GM10266 (cell line): ENCODE results near the gene GNAS-AS1.

Experiments used
- DNase-seq: peaks from one replicate; pipeline ENCODE4 v3.0.0; 2012; ENCODE audit errors: extremely low spot score
- CTCF ChIP-seq: IDR thresholded peaks from 2 replicates; pipeline ENCODE4 v1.5.1; 2012; ENCODE audit warnings: mild to moderate bottlenecking, low read depth; ENCODE audit not compliant: control insufficient read depth, insufficient read depth; ENCODE audit errors: missing control alignments

Gene GNAS-AS1

GRCh38 chr20:58816051-58816450 is 34.7 kb downstream of the GNAS-AS1 start:
- no peak for DNase-seq
- TF ChIP-seq CTCF: no peak

- DNase-seq: no peak
- no peak for TF ChIP-seq CTCF
Measured at GRCh38 chr20:58815448-58815847, 35.3 kb downstream of the GNAS-AS1 start.

- TF ChIP-seq CTCF: no peak
- DNase-seq: no peak
Measured at GRCh38 chr20:58813369-58813768, 37.3 kb downstream of the GNAS-AS1 start.

- DNase-seq: no peak
- no peak for TF ChIP-seq CTCF
Measured at GRCh38 chr20:58811334-58811733, 39.4 kb downstream of the GNAS-AS1 start.

- no peak for DNase-seq
- TF ChIP-seq CTCF: no peak
Measured at GRCh38 chr20:58810879-58811250, 39.8 kb downstream of the GNAS-AS1 start.

- no peak for TF ChIP-seq CTCF
- DNase-seq: no peak
Measured at GRCh38 chr20:58810116-58810878, 40.4 kb downstream of the GNAS-AS1 start.

GRCh38 chr20:58808271-58809046 is 42.2 kb downstream of the GNAS-AS1 start:
- TF ChIP-seq CTCF: no peak
- no peak for DNase-seq
